Cerebellar cortex (tissue), 1 donor: Measurements from ENCODE around the gene RCOR2.

Experiments used
- DNase-seq: peaks from one replicate; pipeline ENCODE4 v3.0.0-alpha.2; 2015; ENCODE audit warnings: low spot score

RCOR2 gene

GRCh38 chr11:63907063-63907462, 9.9 kb downstream of the RCOR2 start:
- no peak for DNase-seq

- DNase-seq, result no peak
Observed at GRCh38 chr11:63906585-63906984, 10.4 kb downstream of the RCOR2 start.

GRCh38 chr11:63906087-63906486, 10.9 kb downstream of the RCOR2 start:
- no peak for DNase-seq

- DNase-seq, result peak; percentile 32
Observed at GRCh38 chr11:63905179-63905578, 11.8 kb downstream of the RCOR2 start.

GRCh38 chr11:63904743-63905142, 12.2 kb downstream of the RCOR2 start:
- no peak for DNase-seq

GRCh38 chr11:63903884-63904283, 13.1 kb downstream of the RCOR2 start:
- no peak for DNase-seq

- DNase-seq, result peak; percentile 46
Observed at GRCh38 chr11:63901660-63902059, 15.3 kb downstream of the RCOR2 start.

- peak; percentile 32 for DNase-seq
Observed at GRCh38 chr11:63897459-63898146, 19.4 kb downstream of the RCOR2 start.

- peak; percentile 33 for DNase-seq
Observed at GRCh38 chr11:63896071-63896470, 20.9 kb downstream of the RCOR2 start.

- DNase-seq, result no peak
Observed at GRCh38 chr11:63893355-63893754, 23.6 kb downstream of the RCOR2 start.

- DNase-seq, result peak; percentile 29
Observed at GRCh38 chr11:63892228-63892627, 24.7 kb downstream of the RCOR2 start.

GRCh38 chr11:63890368-63890767, 26.6 kb downstream of the RCOR2 start:
- DNase-seq, result no peak

- DNase-seq, result no peak
Observed at GRCh38 chr11:63889344-63889743, 27.6 kb downstream of the RCOR2 start.

- DNase-seq, result no peak
Observed at GRCh38 chr11:63888170-63889086, 28.5 kb downstream of the RCOR2 start.

GRCh38 chr11:63887386-63887999, 29.5 kb downstream of the RCOR2 start:
- DNase-seq, result no peak

GRCh38 chr11:63884196-63884932, 32.6 kb downstream of the RCOR2 start:
- DNase-seq, result no peak

GRCh38 chr11:63883791-63884190, 33.2 kb downstream of the RCOR2 start:
- DNase-seq, result no peak

GRCh38 chr11:63882555-63883242, 34.3 kb downstream of the RCOR2 start:
- no peak for DNase-seq

- DNase-seq, result no peak
Observed at GRCh38 chr11:63880403-63880790, 36.6 kb downstream of the RCOR2 start.

- no peak for DNase-seq
Observed at GRCh38 chr11:63879598-63880402, 37.2 kb downstream of the RCOR2 start.
